ENCODE data around the gene HNRNPR.

- TF ChIP-seq CTCF (IDR thresholded peaks at IDR 0.05) (no peak), POLR2A (IDR thresholded peaks at IDR 0.05) (no peak), POLR2AphosphoS5 (IDR thresholded peaks at IDR 0.05; ENCODE audit: insufficient read depth in 1 of 2, low read depth in 1 of 2) (no peak)
Observed at GRCh38 chr1:23274134-23274505, 70.0 kb downstream of the HNRNPR start.
